HG02852 (cell line): Measurements from ENCODE around the gene PHF20.
"Not testable (repeated sequence)": the region's sequence is repeated elsewhere in the genome, so short reads cannot be mapped to it uniquely, and the experiment has no call there.

Source experiments
- ATAC-seq: cut with Tn5 transposase; IDR thresholded peaks from one replicate; pipeline ENCODE4 v1.9.1; 2021; ENCODE audit warnings: mild to moderate bottlenecking, moderate library complexity; ENCODE audit not compliant: unreplicated experiment

The PHF20 gene

DNA sequence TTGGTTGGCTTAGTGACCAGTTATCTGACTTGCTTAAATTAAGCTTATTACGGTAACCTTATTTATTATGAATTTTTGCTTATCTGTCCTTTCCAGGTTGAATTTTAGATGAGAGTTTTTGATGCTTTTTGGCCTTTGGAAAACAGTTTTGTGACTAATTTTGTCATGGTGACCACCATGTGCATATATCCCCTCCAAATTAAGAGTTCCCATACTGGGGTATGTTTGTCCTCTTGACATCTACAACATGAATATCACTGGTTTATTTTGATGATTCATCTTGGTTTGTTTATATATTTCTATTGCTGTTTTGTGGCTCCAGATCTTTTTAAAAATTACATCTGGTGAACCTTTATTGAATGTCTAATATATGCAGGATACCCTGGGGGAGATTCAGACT, 61.4 kb downstream of the PHF20 start:
- no peak for ATAC-seq

DNA sequence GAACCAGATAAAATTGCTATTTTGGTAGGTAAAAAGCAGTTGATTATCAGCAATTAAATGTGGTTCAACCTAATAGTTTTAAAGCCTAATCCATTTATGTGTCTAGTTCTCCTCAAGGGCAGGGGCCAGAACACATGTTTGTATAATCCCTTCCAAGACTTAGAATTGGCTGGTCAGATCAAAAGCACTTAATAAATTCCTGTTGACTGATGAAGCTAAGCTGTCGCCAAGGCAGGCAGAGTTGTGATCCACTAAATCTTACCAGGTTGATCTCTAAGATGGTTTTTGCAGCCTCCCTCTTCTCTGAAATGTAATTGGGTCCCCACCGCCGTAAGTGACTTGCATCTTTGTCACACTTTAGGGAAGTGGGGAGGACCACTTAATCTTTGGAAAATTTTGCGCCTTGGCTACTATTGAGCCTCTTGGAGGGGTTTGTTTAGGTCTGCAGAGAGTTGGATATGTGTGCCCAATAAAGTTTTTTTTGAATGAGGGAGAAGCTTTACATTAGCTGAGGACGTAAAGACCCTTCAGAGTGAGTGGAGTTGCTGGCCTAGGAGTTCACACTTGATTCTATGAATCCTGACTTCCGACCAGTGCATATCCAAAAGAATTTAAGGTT, 65.9 kb downstream of the PHF20 start:
- ATAC-seq: no peak

DNA sequence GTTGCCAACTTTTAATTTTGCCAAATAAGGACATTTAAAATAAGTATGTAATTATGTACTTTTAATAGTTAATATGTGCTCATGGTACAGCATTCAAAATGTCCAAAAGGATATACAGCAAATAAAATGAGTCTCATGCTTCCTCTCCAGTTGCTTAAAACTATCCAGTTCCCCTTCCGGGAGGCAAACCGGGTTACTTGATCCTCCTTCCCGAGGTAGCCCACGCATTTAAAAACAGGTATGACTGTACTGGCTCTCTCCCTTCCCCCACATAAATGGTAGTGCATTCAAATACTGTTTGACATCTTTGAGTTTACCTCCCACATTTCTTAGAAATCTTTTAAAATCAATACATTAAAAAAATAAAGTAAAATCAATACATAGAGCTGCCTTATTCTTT, 66.4 kb downstream of the PHF20 start:
- ATAC-seq: no peak

DNA sequence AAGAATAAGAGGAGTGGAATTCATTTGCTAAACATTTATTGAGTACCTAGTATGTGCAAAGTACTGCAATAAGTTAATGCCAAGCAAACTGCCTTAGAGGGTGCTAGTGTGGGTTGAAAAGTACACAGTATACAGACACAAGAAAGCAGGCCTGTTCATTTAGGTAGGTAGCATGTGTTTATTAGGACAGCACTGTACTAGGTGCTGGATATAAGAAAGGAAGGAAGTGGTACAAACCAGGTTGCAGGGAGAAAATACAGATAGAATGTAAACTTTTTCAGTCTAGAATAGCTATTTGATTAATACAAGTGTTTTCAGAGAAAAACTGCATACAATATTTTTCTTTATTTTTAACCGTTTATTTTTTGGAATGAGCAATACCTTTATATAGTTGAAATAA, 68.1 kb downstream of the PHF20 start:
- no peak for ATAC-seq

DNA sequence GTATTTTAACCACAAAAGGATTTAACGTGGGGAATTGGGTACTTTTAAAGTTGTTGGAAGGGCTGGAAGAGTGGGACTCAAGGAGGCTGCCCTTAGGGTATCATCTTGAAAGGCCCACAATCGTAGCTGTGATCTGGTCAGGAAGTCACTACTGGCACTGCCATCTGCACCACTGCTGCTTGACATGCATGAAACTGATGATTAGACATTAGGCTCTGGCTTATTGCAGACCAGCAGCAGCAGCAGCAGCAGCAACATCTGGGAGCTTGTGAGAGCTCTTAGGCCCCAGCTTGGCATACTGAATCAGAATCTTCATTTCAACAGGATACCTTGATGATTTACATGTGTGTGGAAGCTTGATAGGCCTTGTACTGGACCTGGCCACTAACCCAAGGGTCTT, 68.6 kb downstream of the PHF20 start:
- no peak for ATAC-seq

DNA sequence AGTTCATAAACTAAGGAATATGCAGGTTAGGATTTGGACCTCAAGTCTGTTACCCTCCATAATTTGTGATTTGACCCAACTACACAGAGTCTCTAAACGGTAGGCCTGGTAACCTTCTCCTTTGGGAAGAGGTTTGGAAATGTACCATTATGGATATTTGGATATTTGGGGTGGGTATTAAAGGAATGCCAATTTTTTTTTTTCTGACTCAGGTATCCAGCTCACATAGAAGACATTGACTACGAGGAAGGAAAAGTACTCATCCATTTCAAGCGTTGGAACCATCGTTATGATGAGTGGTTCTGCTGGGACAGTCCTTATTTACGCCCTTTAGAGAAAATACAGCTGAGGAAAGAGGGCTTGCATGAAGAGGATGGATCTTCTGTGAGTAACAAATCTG, 70.5 kb downstream of the PHF20 start:
- no peak for ATAC-seq

DNA sequence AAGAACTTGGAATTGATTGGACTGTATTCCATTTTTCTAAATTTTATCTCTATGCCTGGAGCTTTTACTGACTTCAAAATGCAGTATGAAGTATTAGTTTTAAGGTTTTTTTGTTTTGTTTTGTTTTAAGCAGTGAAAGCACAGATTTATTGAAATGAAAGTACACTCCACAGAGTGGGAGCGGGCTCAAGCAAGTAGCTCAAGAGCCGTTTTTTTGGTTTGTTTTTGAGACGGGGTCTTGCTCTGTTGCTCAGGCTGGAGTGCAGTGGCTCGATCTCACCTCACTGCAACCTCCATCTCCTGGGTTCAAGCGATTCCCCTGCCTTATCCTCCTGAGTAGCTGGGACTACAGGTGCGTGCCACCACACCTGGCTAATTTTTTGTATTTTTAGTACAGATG, 72.1 kb downstream of the PHF20 start:
- ATAC-seq: not testable (repeated sequence)

DNA sequence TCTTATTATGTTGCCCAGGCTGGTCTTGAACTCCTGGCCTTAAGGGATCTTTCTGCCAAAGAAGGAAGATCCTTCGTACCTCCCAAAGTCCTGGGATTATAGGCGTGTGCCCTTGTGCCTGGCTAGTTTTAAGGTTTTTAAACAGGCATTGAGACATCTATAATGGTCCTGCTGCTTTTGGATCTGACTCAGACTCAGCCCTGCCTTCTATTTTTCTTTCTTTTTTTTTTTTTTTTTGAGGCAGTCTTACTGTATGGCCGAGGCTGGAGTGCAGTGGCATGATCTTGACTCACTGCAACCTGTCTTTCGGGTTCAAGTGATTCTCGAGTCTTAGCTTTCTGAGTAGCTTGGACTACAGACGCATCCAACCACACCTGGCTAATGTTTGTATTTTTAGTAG, 73.7 kb downstream of the PHF20 start:
- no peak for ATAC-seq

DNA sequence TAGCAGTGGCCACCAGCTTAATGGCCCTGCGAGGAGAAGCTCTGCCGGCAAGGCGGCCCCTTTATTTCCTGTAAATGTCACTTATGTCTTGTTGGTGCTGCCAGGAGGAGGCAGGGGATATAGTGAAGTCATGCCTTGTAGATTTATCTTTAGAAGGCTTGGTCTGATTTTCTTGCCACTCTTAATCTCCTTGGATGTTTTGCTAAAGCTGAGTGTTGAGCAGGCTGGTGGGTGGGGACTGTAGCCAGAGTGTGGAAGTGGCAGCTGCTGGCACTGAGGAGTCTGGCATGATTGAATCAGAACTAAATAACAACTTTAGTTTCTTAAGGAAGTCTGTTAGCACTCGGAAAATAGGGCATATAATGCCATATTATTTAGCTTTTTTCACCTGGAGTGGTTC, 77.9 kb downstream of the PHF20 start:
- ATAC-seq: no peak

DNA sequence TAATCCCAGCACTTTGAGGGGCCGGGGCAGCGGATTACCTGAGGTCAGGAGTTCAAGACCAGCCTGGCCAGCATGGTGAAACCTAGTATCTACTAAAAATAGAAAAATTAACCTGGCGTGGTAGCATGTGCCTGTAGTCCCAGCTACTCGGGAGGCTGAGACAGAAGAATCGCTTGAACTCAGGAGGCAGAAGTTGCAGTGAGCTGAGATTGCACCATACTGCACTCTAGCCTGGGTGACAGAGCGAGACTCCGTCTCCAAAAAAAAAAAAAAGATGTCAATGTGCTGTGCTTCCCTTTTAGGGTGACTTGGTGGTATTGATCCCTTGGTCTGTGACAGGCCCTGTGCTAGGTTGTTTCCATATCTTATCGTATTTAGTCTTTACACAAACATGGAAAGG, 79.8 kb downstream of the PHF20 start:
- not testable (repeated sequence) for ATAC-seq

DNA sequence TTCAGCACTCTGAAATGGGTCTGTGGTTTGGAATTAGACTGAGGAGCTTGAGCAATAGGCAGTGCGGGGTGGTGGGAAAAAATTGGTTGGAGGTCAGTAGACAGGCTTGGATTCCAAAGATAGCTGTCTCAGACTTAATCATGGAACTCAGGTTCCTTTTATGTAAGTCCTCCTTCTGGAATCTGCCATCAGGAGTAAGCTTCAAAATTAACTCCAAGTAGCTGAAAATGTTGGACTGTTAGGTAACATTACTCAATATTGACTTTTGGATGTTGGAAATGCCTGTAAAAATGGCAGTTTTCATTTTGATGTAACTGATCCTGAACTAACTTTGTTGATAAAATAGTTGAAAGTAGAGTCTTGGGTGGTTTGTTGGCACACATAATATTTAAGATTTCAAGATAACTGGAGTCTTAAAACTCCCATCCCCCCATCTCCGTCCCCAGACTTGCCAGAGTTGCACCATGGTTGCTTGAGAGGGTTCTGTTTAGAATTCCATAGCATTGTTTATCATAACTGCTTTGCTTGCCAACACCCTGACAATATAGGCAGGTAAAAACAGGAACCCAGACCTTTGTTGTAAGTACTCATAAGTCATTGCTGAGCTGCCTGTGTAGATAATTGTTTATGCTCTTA, 83.0 kb downstream of the PHF20 start:
- ATAC-seq: no peak

DNA sequence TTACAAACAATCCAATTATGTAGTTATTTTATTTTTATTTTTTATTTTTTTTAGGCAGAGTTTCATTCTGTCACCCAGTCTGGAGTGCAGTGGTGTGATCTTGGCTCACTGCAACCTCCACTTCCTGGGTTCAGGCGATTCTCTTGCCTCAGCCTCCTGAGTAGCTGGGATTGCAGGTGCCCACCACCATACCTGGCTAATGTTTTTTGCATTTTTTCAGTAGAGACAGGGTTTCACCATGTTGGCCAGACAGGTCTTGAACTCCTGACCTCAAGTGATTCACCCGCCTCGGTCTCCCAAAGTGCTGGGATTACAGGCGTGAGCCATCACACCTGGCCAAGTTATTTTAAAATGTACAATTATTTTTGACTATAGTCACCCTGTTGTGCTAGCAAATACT, 83.8 kb downstream of the PHF20 start:
- not testable (repeated sequence) for ATAC-seq

DNA sequence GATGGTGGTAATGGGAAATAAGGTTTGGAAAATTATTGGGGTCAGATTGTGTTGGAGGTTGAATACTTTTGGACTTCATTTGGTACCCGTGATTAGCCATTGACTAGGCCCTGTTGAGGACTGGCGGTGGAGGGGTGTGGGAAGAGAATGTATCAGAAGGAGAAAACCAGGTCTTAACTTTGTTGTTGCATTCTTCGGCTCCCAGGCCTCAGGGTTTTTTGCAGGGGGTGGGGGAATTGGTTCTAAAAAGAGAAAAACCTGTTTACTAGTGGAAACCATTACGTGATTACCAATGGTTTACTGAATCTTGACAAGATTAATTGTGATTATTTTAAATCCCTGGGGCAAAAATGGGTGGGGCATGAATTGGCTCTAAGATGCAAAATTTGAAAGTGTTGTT, 85.1 kb downstream of the PHF20 start:
- ATAC-seq: no peak

DNA sequence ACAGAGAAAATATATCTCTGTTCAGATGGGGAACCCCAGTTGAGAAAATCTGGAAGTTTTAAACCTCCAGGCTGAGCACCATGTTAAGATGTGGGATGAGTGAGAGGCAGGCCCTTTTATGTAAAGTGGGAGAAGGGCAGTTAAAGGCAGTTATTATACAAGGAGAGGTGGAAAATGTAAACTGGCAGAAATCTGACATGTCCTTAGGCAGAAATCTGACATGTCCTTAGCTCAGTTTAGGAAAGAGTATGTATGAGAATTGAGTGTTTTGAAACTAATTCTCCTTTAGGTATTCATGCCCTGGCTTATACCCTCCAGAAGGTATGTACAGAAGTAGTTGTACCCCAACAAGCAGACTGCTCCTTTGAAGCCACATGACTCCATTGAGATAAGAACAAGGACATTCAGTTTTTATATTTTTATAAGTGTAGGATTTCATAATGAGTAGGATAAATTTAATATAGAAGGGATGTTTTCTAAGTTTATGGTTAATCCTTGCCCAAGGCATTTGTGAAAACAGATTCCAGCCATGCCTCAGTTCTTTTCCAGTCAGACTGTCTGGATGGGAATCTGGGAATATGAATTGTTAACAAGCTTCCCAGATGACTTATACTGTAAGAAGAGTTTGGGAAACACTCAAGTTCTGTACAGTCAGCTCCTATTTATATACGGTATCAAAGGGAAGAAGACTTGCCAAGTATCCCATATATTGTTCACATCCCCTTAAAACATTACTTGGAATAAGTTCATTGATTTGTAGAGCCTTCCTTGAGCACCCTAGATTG, 94.8 kb downstream of the PHF20 start:
- ATAC-seq: no peak

DNA sequence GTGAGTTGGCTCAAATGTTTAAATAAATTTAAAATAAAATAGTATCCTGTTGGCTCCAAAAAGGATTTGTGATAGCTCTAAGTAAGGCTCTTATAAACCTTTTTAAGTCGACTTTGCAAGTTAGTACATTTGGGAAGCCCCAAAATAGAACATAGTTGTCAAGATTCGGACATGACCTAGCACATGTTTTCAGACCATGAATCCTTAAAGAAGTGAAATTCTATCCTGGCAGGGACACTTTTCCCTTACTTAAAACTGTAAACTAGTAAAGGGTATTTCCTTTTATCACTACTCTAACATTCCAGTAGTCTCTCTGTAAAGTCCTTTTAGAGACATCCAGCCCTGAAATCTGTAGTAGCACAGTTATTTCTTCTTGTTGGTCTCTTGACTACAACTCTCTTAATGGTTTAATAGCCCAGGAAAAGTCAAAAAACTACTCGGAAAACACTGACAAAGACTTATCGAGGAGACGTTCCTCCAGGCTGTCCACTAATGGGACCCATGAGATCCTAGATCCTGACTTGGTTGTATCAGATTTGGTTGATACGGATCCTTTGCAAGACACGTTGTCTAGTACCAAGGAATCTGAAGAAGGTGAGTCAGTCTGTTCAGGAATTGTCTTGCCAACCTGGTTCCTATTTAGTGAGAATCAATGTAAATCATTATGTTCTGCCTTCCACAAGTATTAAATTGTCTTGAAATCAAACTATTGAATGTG, 98.9 kb downstream of the PHF20 start:
- no peak for ATAC-seq

DNA sequence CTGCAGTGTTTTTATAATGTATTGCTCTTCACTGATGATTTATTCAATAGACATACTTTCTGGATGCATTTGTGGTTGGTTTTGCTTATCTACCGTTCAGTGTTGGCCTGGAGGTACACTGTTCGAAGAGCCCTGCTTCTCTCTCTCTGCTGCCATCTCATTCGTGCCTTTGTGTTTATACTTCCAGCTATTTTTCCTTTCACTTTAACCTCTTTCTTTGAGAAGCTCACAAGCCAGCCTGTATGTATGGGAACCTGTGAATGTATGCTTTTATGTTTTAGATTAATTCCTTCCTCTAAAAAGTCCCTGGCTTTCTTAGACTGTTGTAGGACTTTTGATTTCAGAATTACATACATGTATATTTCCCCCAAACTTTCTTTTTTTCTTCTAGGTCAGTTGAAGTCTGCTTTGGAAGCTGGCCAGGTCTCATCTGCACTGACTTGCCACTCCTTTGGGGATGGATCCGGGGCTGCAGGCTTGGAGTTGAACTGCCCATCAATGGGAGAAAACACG, 99.5 kb downstream of the PHF20 start:
- ATAC-seq: no peak

DNA sequence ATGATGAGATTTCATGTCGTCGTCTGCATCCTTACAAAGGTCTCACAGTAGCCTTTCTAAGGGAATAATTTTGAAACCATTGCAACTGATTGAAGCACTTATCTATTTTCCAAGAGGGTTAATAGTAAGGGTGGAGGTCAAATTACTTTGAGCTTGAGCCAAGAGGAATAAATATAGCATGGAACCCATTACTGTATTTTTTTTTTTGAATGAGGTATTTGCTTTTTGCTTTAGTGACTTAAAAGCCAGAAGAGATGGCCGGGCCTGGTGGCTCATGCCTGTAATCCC, 104.2 kb downstream of the PHF20 start:
- no peak for ATAC-seq

DNA sequence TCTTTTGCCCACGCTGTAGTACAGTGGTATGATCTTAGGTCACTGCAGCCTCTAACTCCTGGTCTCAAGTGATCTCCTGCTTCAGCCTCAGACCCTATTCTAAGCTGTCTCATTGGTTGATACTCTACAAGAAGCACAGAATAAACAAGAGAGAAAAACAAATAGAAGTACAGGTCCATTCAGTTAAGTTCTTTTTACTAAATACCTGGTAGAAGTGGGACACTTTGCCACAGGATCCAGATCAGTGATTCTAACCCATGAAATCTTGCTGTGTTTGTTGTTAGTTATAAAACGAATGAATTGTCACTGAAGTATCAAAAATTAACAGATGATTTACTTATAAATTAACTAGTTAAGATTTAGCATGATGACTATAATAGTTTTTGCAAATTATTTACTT, 105.8 kb downstream of the PHF20 start:
- no peak for ATAC-seq

DNA sequence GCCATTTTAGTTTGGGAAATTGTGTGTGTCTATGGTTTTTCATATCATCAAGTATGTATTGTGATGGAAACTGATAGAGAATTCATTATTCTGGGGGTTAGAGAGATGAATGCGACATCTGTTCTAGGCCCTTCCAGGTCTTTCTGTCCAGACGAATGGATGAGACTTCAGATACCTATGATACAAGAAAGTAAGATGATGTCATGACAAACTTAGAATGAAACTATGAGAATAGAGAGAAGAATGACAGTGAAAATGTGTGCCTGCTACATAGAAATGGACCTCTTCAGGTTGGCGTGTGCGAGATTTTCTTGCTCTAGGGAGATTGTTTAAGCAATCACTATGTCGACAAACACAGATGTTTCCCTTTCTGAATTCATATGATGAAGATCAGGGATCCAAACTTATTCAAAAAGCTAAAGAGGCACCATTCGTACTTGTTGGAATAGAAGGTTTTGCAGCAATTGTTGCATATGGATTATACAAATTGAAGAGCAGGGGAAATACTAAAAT, 106.4 kb downstream of the PHF20 start:
- ATAC-seq: no peak

DNA sequence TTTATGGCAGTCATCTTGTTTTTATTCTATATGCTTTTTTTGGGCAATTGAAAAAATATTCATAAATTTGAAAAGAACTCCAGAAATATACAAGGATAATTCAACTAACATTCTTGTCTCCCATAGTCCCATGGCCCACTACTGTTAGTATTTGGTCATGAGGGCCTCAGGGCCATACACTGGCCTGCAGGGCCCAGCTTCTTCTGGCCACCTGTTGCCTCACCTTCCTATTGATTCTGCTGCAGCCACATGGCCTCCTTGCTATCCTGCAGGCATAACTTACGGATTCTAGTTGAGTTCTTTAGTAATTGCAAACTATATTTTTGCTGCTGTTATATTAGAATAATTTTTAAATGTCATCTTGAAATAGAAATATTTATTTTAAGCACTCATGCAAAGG, 109.9 kb downstream of the PHF20 start:
- ATAC-seq: no peak

DNA sequence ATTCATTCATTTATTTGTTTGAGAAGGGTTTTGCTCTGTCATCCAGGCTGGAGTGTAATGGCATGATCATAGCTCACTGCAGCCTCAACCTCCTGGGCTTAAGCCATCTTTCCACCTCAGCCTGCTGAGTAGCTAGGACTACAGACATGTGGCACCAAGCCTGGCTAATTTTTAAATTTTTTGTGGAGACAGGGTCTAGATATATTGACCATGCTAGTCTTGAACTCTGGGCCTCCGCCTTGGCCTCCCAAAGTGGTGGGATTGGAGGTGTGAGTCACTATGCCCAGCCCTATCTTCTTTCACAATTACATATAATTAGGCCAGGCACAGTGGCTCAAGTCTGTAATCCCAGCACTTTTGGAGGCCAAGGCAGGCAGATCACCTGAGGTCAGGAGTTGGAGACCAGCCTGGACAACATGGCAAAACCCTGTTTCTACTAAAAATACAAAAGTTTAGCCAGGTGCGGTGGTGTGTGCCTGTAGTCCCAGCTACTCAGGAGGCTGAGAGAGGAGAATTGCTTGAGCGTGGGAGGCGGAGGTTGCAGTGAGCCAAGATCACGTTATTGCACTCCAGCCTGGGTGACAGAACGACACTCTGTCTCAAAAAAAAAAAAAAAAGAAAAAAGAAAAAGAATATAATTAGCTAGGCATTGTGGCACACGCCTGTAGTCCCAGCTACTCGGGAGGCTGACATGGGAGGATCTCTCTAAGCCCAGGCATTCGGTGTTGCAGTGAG, 110.8 kb downstream of the PHF20 start:
- not testable (repeated sequence) for ATAC-seq
